ENCODE data around the gene ZCCHC3.

Gene ZCCHC3

GRCh38 chr20:312067-312466 lies 14.7 kb downstream of the ZCCHC3 start:
- DNase-seq (ENCODE audit: low read depth): no peak
- no peak for TF ChIP-seq CTCF (IDR thresholded peaks at IDR 0.05; ENCODE audit: control insufficient read depth, extremely low read depth, insufficient read depth)
- no peak overlapping the region for H3K4me3 ChIP-seq (ENCODE audit: low read depth, low read length)

- no peak for DNase-seq (ENCODE audit: low read depth)
- no peak overlapping the region for H3K4me3 ChIP-seq (ENCODE audit: low read depth, low read length)
- TF ChIP-seq CTCF (IDR thresholded peaks at IDR 0.05; ENCODE audit: control insufficient read depth, extremely low read depth, insufficient read depth): no peak
Measured at GRCh38 chr20:312866-313265, 15.5 kb downstream of the ZCCHC3 start.

DNA sequence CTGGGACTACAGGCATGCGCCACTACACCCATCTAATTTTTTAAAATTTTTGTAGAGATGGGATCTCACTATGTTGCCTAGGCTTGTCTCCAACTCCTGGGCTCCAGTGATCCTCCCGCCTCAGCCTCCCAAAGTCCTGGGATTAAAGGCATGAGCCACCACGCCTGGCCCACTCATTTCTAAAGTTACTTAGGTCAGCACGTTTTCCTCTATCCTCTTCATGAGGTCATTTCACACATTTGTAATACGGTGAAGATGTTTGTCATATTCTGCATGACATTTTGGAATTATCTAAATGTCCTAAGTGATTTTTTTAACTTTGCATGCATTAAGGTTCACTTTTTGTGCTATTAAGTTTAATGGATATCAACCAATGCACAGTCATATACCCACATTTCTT lies 16.0 kb downstream of the ZCCHC3 start:
- no peak for TF ChIP-seq CTCF (IDR thresholded peaks at IDR 0.05; ENCODE audit: control insufficient read depth, extremely low read depth, insufficient read depth)
- no peak overlapping the region for H3K4me3 ChIP-seq (ENCODE audit: low read depth, low read length)
- DNase-seq (ENCODE audit: low read depth): no peak

DNA sequence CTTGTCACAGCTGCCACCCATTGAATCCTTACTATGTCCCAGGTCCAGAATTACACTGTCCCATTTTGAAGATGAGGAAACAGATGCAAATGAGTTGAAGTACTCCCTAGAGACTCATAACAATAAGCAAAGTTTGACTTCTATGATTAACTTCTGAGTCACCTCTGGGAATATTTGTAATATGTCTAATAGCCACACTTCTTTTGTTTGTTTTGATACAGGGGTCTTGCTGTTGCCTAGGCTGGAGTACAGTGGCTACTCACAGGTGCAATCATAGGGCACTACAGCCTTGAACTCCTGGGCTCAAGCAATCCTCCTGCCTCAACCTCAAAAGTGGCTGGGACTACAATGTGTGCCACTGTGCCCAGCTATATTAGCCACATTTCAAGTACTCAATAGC lies 16.6 kb downstream of the ZCCHC3 start:
- TF ChIP-seq CTCF (IDR thresholded peaks at IDR 0.05; ENCODE audit: control insufficient read depth, extremely low read depth, insufficient read depth): no peak

GRCh38 chr20:316316-317068 lies 19.1 kb downstream of the ZCCHC3 start:
- no peak for DNase-seq (ENCODE audit: low read depth)
- no peak for TF ChIP-seq CTCF (IDR thresholded peaks at IDR 0.05; ENCODE audit: control insufficient read depth, extremely low read depth, insufficient read depth)
- H3K4me3 ChIP-seq (ENCODE audit: low read depth, low read length): no peak overlapping the region

More for the DNA sequence above, 16.6 kb downstream of the ZCCHC3 start:
- DNase-seq (ENCODE audit: low read depth): no peak
- no peak overlapping the region for H3K4me3 ChIP-seq (ENCODE audit: low read depth, low read length)

- no peak for TF ChIP-seq CTCF (IDR thresholded peaks at IDR 0.05; ENCODE audit: control insufficient read depth, extremely low read depth, insufficient read depth)
- peak overlapping the region; percentile 78 for H3K4me3 ChIP-seq (ENCODE audit: low read depth, low read length)
- DNase-seq (ENCODE audit: low read depth): no peak
Measured at GRCh38 chr20:324177-325044, 27.0 kb downstream of the ZCCHC3 start.
